OCI-LY7 (cell line): Measurements from ENCODE around the gene SSBP2. TPM values are rescaled to one million over a fixed set of nuclear protein-coding genes. Genes with fewer than 3 reads are reported as not detected.

Experiments
- BruUV-seq: library from RNA; stranded (reverse); fragments of 400-500 nt; replicated peaks from 2 replicates; lab custom pipeline; 2021; lab: Mats Ljungman, UMichigan
- CTCF ChIA-PET: fragments of 300-600 bp; sonication (Branson Sonifier 250); formaldehyde crosslinking; loops from one replicate; lab custom pipeline; 2022; ENCODE audit warnings: antibody characterized with exemption; ENCODE audit not compliant: unreplicated experiment; lab: Charles Lee
- POLR2A ChIA-PET: fragments of 300-600 bp; sonication (Branson Sonifier 250); formaldehyde crosslinking; loops from one replicate; lab custom pipeline; 2022; ENCODE audit warnings: antibody characterized with exemption; lab: Charles Lee
- DNase-seq: peaks from one replicate; pipeline ENCODE4 v3.0.0-alpha.2; 2015; ENCODE audit warnings: low spot score
- H2AFZ ChIP-seq: fragments of 200-600 bp; sonication (generic), shearing (Covaris generic); 2 replicates; pipeline ENCODE4 v1.6.1; 2014; ENCODE audit warnings: mild to moderate bottlenecking, antibody characterized with exemption, low read length, moderate library complexity
- H3K27ac ChIP-seq: fragments of 200-600 bp; sonication (generic); 2 replicates; pipeline ENCODE4 v1.5.1; 2014; ENCODE audit warnings: mixed run types, low read depth, mild to moderate bottlenecking, moderate library complexity, low read length, inconsistent platforms; ENCODE audit not compliant: poor library complexity, severe bottlenecking
- H3K36me3 ChIP-seq: fragments of 200-600 bp; sonication (generic); 2 replicates; pipeline ENCODE4 v1.6.1; 2014; ENCODE audit warnings: mild to moderate bottlenecking, antibody characterized with exemption, low read length, moderate library complexity, mixed read lengths; ENCODE audit not compliant: insufficient read depth
- H3K4me1 ChIP-seq: fragments of 200-600 bp; sonication (generic); 2 replicates; pipeline ENCODE4 v1.5.1; 2014; ENCODE audit warnings: mild to moderate bottlenecking, low read length; ENCODE audit not compliant: insufficient read depth, poor library complexity, severe bottlenecking
- H3K4me2 ChIP-seq: fragments of 200-600 bp; sonication (generic); 2 replicates; pipeline ENCODE4 v1.6.1; 2014; ENCODE audit warnings: mild to moderate bottlenecking, low read length
- H3K4me3 ChIP-seq: fragments of 200-600 bp; sonication (generic); 2 replicates; pipeline ENCODE4 v1.5.1; 2014; ENCODE audit warnings: mild to moderate bottlenecking, low read depth, low read length; ENCODE audit not compliant: poor library complexity, severe bottlenecking
- H3K79me2 ChIP-seq: fragments of 200-600 bp; sonication (generic); 2 replicates; pipeline ENCODE4 v1.6.1; 2016; ENCODE audit warnings: low read depth, mild to moderate bottlenecking, low read length, moderate library complexity, mixed read lengths; ENCODE audit not compliant: insufficient read depth
- H3K9me2 ChIP-seq: fragments of 200-600 bp; sonication (generic); 2 replicates; pipeline ENCODE4 v1.6.1; 2016; ENCODE audit warnings: mild to moderate bottlenecking, low read length, mixed read lengths; ENCODE audit not compliant: insufficient read depth
- H3K9me3 ChIP-seq: fragments of 200-600 bp; sonication (generic); 2 replicates; pipeline ENCODE4 v1.6.1; 2014; ENCODE audit warnings: mild to moderate bottlenecking, mixed run types, low read length, mixed read lengths
- H4K20me1 ChIP-seq: fragments of 200-600 bp; sonication (generic); 2 replicates; pipeline ENCODE4 v1.6.1; 2014; ENCODE audit warnings: mild to moderate bottlenecking, antibody characterized with exemption, low read length, moderate library complexity, mixed read lengths; ENCODE audit not compliant: insufficient read depth
- CTCF ChIP-seq: fragments of 200-600 bp; sonication (generic); conservative IDR thresholded peaks from 2 replicates; pipeline ENCODE4 v1.5.1; 2014; ENCODE audit warnings: mild to moderate bottlenecking, antibody characterized with exemption, low read length, moderate library complexity, mixed read lengths
- EZH2phosphoT487 ChIP-seq: fragments of 200-600 bp; sonication (generic); IDR thresholded peaks from 2 replicates; pipeline ENCODE4 v1.6.1; 2018; ENCODE audit warnings: low read depth, borderline replicate concordance, mild to moderate bottlenecking, mixed run types, antibody characterized with exemption, low read length, moderate library complexity, mixed read lengths
- intact Hi-C: fragments of 100-400 bp; cut with micrococcal nuclease; formaldehyde crosslinking; loops from one replicate; pipeline ENCODE4 v1.10.0; 2022; ENCODE audit not compliant: unreplicated experiment
- total RNA-seq, 2 experiments: library from RNA; depleted of rRNA in 1 of 2; stranded (reverse); fragments of >200 nt in 1 of 2; shearing (Covaris generic) in 1 of 2; gene quantifications; 2 replicates each; pipeline ENCODE4 v1.2.3, GENCODE V29; 2014 to 2022

Gene SSBP2
- total RNA-seq, 2 experiments from 2014 or later: 140 to 172 TPM

- ChIA-PET POLR2A (interaction anchor here (0.5 to 1.1 kb wide), 3 partner anchors 15 to 145 kb away, joined by 3 read pairs; no protein-coding TSS in a partner anchor), CTCF (interaction anchor here (0.5 kb wide), 1 partner anchor 627 kb away, joined by 3 read pairs; no protein-coding TSS in a partner anchor)
- TF ChIP-seq CTCF: no peak
- no peak for TF ChIP-seq EZH2phosphoT487
- Histone ChIP-seq H3K79me2 (peaks cover 100% of the 10 kb centered on the region), H3K36me3 (peaks cover 90% of the 10 kb centered on the region), H3K4me3 (no peak overlapping the region), H4K20me1 (0 out of 2 replicates have a peak, but pooled peaks cover 6% of the 10 kb centered on the region), H3K27ac (no peak overlapping the region), H3K9me3 (peaks cover 28% of the 10 kb centered on the region; the same call in 1 of the 2 replicates), H3K4me2 (no peak overlapping the region), H3K9me2 (no peaks in the 10 kb centered on the region), H2AFZ (no peak overlapping the region), H3K4me1 (no peaks in the 10 kb centered on the region)
- DNase-seq: no peak
- BruUV-seq: no TSS peak
- intact Hi-C loops: no loop called here
These were observed 56.2 kb downstream of the SSBP2 start for GRCh38 chr5:81694726-81695125.

- Histone ChIP-seq H2AFZ (no peak overlapping the region), H3K36me3 (peaks cover 95% of the 10 kb centered on the region), H3K4me3 (no peak overlapping the region), H3K4me2 (no peak overlapping the region), H3K4me1 (peaks cover 23% of the 10 kb centered on the region), H3K9me3 (peaks cover 53% of the 10 kb centered on the region; the same call in 1 of the 2 replicates), H3K9me2 (no peaks in the 10 kb centered on the region), H3K79me2 (peaks cover 100% of the 10 kb centered on the region), H3K27ac (no peak overlapping the region), H4K20me1 (peaks cover 9% of the 10 kb centered on the region; the same call in 1 of the 2 replicates)
- no TSS peak for BruUV-seq
- intact Hi-C loops: no loop called here
- no peak for DNase-seq
- ChIA-PET CTCF (no interaction called here), POLR2A (interaction anchor here (2.2 kb wide), 1 partner anchor 12 kb away, joined by 7 read pairs; no protein-coding TSS in a partner anchor)
- TF ChIP-seq CTCF: no peak
- TF ChIP-seq EZH2phosphoT487: no peak
These were observed 62.7 kb downstream of the SSBP2 start for GRCh38 chr5:81688215-81688614.

GRCh38 chr5:81687292-81687691 lies 63.6 kb downstream of the SSBP2 start:
- BruUV-seq: no TSS peak
- Histone ChIP-seq H3K4me2 (no peak overlapping the region), H3K9me3 (peaks cover 58% of the 10 kb centered on the region; the same call in 1 of the 2 replicates), H3K9me2 (no peaks in the 10 kb centered on the region), H3K4me1 (peaks cover 23% of the 10 kb centered on the region), H3K4me3 (no peak overlapping the region), H3K27ac (no peak overlapping the region), H2AFZ (no peak overlapping the region), H3K79me2 (peaks cover 100% of the 10 kb centered on the region), H3K36me3 (peaks cover 95% of the 10 kb centered on the region), H4K20me1 (peaks cover 9% of the 10 kb centered on the region; the same call in 1 of the 2 replicates)
- DNase-seq: no peak
- TF ChIP-seq EZH2phosphoT487 (no peak), CTCF (no peak)
- POLR2A ChIA-PET: no interaction called here
- intact Hi-C loops: no loop called here
- CTCF ChIA-PET: no interaction called here
